NCI-H187 treated with DMSO at 0.1 percent for 48 hours (cell line): Measurements from ENCODE around the gene IL20RA.
"Not testable (repeated sequence)": the region's sequence is repeated elsewhere in the genome, so short reads cannot be mapped to it uniquely, and the experiment has no call there.

Source experiments
- DNase-seq: peaks from one replicate; lab custom pipeline; 2025; lab: John Stamatoyannopoulos, UW

IL20RA gene

GRCh38 chr6:137008204-137008603 lies 36.6 kb downstream of the IL20RA start:
- DNase-seq: no peak

- DNase-seq: no peak
These were observed 38.7 kb downstream of the IL20RA start for GRCh38 chr6:137006056-137006455.

- DNase-seq: no peak
These were observed 39.7 kb downstream of the IL20RA start for GRCh38 chr6:137005073-137005472.

- DNase-seq: no peak
These were observed 42.3 kb downstream of the IL20RA start for GRCh38 chr6:137002505-137002904.

GRCh38 chr6:137001977-137002302 lies 42.8 kb downstream of the IL20RA start:
- DNase-seq: no peak

- DNase-seq: no peak
These were observed 43.3 kb downstream of the IL20RA start for GRCh38 chr6:137001299-137001976.

GRCh38 chr6:137000825-137001224 lies 43.9 kb downstream of the IL20RA start:
- DNase-seq: no peak

- no peak for DNase-seq
These were observed 49.2 kb downstream of the IL20RA start for GRCh38 chr6:136995521-136995920.

GRCh38 chr6:136994782-136995181 lies 50.0 kb downstream of the IL20RA start:
- DNase-seq: no peak

- no peak for DNase-seq
These were observed 52.7 kb downstream of the IL20RA start for GRCh38 chr6:136992113-136992512.

- DNase-seq: no peak
These were observed 53.1 kb downstream of the IL20RA start for GRCh38 chr6:136991646-136992045.

- no peak for DNase-seq
These were observed 54.0 kb downstream of the IL20RA start for GRCh38 chr6:136990754-136991153.

GRCh38 chr6:136990242-136990578 lies 54.6 kb downstream of the IL20RA start:
- no peak for DNase-seq

GRCh38 chr6:136989571-136990241 lies 55.1 kb downstream of the IL20RA start:
- DNase-seq: no peak

- DNase-seq: no peak
These were observed 57.2 kb downstream of the IL20RA start for GRCh38 chr6:136987526-136987925.

GRCh38 chr6:136985502-136985901 lies 59.3 kb downstream of the IL20RA start:
- DNase-seq: no peak

- DNase-seq: no peak
These were observed 60.2 kb downstream of the IL20RA start for GRCh38 chr6:136984578-136984977.

GRCh38 chr6:136983687-136984086 lies 61.1 kb downstream of the IL20RA start:
- DNase-seq: no peak

- DNase-seq: no peak
These were observed 61.8 kb downstream of the IL20RA start for GRCh38 chr6:136982928-136983327.

- no peak for DNase-seq
These were observed 64.7 kb downstream of the IL20RA start for GRCh38 chr6:136980070-136980469.

GRCh38 chr6:136979206-136979605 lies 65.6 kb downstream of the IL20RA start:
- DNase-seq: no peak

GRCh38 chr6:136977075-136977474 lies 67.7 kb downstream of the IL20RA start:
- DNase-seq: no peak

GRCh38 chr6:136975089-136975715 lies 69.6 kb downstream of the IL20RA start:
- no peak for DNase-seq

GRCh38 chr6:136973781-136974180 lies 71.0 kb downstream of the IL20RA start:
- not testable (repeated sequence) for DNase-seq
